ENCODE measurements around the gene CARD14. TPM values are rescaled to one million over a fixed set of nuclear protein-coding genes. Genes with fewer than 3 reads are reported as not detected.

CARD14 gene
- total and polyA plus RNA-seq, 2 of the 13 experiments (the other 11 are each of a cell fraction or from before 2014, with no cell fraction given): 0.11 TPM; not detected in 1

- DNase-seq (ENCODE audit: low spot score): no peak
- Histone ChIP-seq H3K27me3 (ENCODE audit: control insufficient read depth in 1 of 2, insufficient read depth in 2 of 2, low read length in 2 of 2) (no peaks in the 10 kb centered on the region), H2AFZ (ENCODE audit: low read length) (no peak overlapping the region), H3K9ac (ENCODE audit: insufficient read depth, low read depth, low read length) (no peak overlapping the region), H3K27ac (ENCODE audit: extremely low read length, insufficient read depth, low read length) (no peak overlapping the region), H3K4me3 (replicated peaks in 1 of 3; ENCODE audit: insufficient read depth in 1 of 3, low read depth in 2 of 3, low read length in 3 of 3) (no peak overlapping the region), H3K79me2 (ENCODE audit: insufficient read depth, low read length) (no peaks in the 10 kb centered on the region), H3K9me3 (ENCODE audit: low read length) (no peaks in the 10 kb centered on the region), H3K4me2 (ENCODE audit: low read depth, low read length) (no peak overlapping the region), H3K36me3 (replicated peaks in 1 of 2; ENCODE audit: control insufficient read depth in 1 of 2, insufficient read depth in 2 of 2, low read length in 2 of 2) (peaks cover 6 to 8% of the 10 kb centered on the region in 2 experiments; a peak in 4 of 5 replicates), H3K4me1 (ENCODE audit: insufficient read depth, low read length) (peaks cover 2% of the 10 kb centered on the region), H4K20me1 (ENCODE audit: insufficient read depth, low read length) (no peaks in the 10 kb centered on the region)
- ChIA-PET CTCF (ENCODE audit: low intra/inter-chr PET ratio, low total read pairs) (interaction anchor here (0.6 kb wide), 1 partner anchor 44 kb away, joined by 3 read pairs; no protein-coding TSS in a partner anchor), POLR2A (no interaction called here)
- in situ Hi-C loops (cut with HindIII; ENCODE audit: extremely low pct_ligation_motif_present, low pct_unique_long_range_greater_than_20kb) (no loop called here), intact Hi-C loops (cut with micrococcal nuclease; ENCODE audit: unreplicated experiment) (no loop called here)
- no peak for FAIRE-seq
- WGBS (ENCODE audit: low lambda C conversion rate): 91% methylated on average over 8 of the region's 26 CpGs
- ATAC-seq: peak; percentile 17
- no TSS peak for BruUV-seq (replicated peaks)
- TF ChIP-seq NR2F2 (IDR thresholded peaks at IDR 0.05; ENCODE audit: borderline replicate concordance, low read depth): no peak
- TF ChIP-seq RAD21 (CRISPR knock-in tag; IDR thresholded peaks at IDR 0.05): 0 out of 2 replicates have a peak, but pooled peaks have one; percentile 16
- no peak for TF ChIP-seq HNRNPUL1 (IDR thresholded peaks at IDR 0.05; ENCODE audit: low read depth, low read length)
- no peak for TF ChIP-seq PTBP1 (IDR thresholded peaks at IDR 0.05; ENCODE audit: low read depth, low read length, poor library complexity, severe bottlenecking)
- no peak for TF ChIP-seq ZNF24 (IDR thresholded peaks at IDR 0.05)
- no peak for TF ChIP-seq ZBTB26 (CRISPR knock-in tag; IDR thresholded peaks at IDR 0.05; ENCODE audit: borderline replicate concordance)
- no peak for TF ChIP-seq TEAD3 (CRISPR knock-in tag; optimal IDR thresholded peaks at IDR 0.05; ENCODE audit: borderline replicate concordance)
- 0 out of 2 replicates have a peak, but pooled peaks have one; percentile 22 for TF ChIP-seq CTCF (CRISPR knock-in tag; IDR thresholded peaks at IDR 0.05)
- no peak for TF ChIP-seq ZFP62 (CRISPR knock-in tag; IDR thresholded peaks at IDR 0.05)
- no peak for TF ChIP-seq PCBP1 (IDR thresholded peaks at IDR 0.05; ENCODE audit: borderline replicate concordance, low read depth, low read length)
- no peak for TF ChIP-seq SIX4 (CRISPR knock-in tag; IDR thresholded peaks at IDR 0.05)
- TF ChIP-seq ZNF430 (CRISPR knock-in tag; IDR thresholded peaks at IDR 0.05): no peak
- TF ChIP-seq ZNF318 (CRISPR knock-in tag; IDR thresholded peaks at IDR 0.05): no peak
Measured at GRCh38 chr17:80248894-80249710, 79.3 kb downstream of the CARD14 start.
